CD4-positive, alpha-beta T cell treated with Interferon gamma for 1 hour (primary cell): ENCODE results near the gene NGRN.
"Not testable (repeated sequence)": the region's sequence is repeated elsewhere in the genome, so short reads cannot be mapped to it uniquely, and the experiment has no call there.

Experiments used
- DNase-seq: peaks from one replicate; pipeline ENCODE4 v3.0.0-alpha.2; 2020

Gene NGRN

GRCh38 chr15:90286678-90287077 lies 21.2 kb downstream of the NGRN start:
- DNase-seq: peak; percentile 49

DNA sequence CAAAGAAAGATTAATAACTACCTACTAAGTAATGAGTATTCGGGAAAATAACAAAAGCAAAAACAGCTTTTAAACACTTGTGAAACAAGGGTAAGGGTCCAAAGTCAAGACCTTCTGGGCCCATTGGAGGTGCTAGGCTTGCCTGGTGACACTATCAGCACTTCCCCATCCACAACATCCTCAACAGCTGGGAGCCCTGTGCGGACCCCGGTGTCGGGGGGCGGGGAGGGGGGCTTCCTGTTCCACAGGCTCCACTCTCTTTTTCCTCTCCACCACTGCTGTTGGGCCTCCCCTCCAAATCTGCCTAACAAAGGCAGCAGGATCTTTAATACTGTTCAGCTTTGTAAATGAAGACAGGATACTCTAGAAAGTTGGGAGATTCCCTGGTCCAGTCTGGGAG lies 21.6 kb downstream of the NGRN start:
- no peak for DNase-seq

DNA sequence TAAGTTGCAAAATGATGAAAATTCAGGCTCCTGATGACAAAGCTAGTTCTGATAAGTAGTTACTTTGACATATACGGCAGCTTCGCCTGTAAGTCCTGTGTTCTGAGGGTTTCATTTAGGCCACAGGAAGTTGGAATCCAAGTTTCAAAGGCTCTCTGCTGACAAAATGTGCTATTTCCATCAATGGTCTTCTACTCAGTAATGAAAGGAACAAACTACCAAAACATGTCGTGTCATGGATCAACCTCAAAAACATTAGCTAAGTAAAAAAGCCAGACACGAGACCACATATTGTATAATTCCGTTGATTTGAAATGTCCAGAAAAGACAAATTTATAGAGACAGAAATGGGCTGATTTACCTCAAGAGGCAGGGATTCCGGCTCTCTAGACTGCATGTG lies 22.5 kb downstream of the NGRN start:
- no peak for DNase-seq

DNA sequence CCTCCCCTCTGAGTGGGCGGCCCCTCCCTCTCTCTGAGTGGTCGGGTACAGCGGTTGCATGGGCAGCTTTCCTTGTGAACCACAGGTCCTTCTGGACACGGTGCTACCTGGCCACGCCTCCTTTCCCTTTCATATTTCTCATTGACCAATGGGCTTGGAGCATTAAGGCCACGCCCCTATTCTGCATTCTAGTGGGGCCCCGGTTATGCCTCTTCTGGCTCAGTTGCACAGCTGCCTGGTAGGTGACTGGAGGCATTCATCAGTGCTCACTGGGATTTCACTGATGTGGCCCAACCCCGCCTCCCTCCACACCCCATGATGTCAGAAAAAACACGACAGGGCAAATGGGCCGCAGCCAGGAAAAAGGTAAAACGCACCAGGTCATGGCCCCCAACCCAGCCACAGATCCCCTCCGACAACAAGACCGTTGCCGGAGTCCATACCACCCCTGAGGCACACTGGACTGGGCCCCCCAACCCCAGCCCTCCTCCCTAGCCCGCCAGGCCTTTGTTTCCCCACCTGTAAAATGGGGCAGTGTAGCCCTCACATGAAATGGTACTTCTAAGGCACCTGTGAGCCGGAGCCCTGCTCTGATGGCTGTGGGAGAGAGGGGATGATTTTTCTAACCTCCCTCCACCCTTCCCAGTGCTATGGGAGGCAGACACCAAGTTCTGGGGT lies 26.3 kb downstream of the NGRN start:
- no peak for DNase-seq

- peak; percentile 63 for DNase-seq
Measured at GRCh38 chr15:90293040-90293810, 27.8 kb downstream of the NGRN start.

GRCh38 chr15:90294159-90294558 lies 28.7 kb downstream of the NGRN start:
- no peak for DNase-seq

DNA sequence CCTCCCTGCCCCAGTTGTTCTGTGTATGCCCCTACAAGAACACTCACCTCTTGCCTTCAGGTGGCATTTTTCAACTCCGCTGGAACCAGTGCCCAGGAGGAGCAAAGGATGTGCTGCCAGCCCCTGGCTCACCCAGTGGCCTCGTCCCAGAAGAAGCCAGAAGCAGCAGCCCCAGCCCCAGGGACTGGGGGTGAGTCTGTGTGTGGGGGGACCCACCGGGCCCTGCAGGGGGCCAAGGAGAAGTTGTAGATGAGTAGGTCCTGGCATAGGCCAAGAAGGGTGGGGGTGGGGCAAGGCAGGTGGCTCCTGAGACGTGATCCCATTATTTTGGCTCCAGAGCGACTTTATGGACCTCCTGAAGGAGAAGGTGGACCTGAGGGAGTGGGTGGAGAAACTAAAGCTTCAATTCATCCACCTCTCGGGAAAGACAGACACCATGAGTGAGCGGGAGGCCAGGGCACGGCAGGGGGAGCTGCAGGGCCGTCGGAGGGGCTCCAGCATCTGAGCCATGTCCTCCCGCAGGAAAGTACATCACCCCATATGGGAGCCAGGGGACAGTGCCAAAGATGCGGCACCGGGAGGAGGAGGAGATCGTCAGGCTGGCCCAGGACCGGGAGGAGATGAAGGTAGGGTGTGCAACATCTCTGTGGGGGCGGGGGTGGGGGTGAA lies 29.3 kb downstream of the NGRN start:
- DNase-seq: no peak

GRCh38 chr15:90295270-90295648 lies 29.8 kb downstream of the NGRN start:
- DNase-seq: no peak

- not testable (repeated sequence) for DNase-seq
Measured at GRCh38 chr15:90296316-90296884, 30.9 kb downstream of the NGRN start.

- no peak for DNase-seq
Measured at GRCh38 chr15:90297021-90297420, 31.5 kb downstream of the NGRN start.

- no peak for DNase-seq
Measured at GRCh38 chr15:90300541-90300940, 35.1 kb downstream of the NGRN start.

DNA sequence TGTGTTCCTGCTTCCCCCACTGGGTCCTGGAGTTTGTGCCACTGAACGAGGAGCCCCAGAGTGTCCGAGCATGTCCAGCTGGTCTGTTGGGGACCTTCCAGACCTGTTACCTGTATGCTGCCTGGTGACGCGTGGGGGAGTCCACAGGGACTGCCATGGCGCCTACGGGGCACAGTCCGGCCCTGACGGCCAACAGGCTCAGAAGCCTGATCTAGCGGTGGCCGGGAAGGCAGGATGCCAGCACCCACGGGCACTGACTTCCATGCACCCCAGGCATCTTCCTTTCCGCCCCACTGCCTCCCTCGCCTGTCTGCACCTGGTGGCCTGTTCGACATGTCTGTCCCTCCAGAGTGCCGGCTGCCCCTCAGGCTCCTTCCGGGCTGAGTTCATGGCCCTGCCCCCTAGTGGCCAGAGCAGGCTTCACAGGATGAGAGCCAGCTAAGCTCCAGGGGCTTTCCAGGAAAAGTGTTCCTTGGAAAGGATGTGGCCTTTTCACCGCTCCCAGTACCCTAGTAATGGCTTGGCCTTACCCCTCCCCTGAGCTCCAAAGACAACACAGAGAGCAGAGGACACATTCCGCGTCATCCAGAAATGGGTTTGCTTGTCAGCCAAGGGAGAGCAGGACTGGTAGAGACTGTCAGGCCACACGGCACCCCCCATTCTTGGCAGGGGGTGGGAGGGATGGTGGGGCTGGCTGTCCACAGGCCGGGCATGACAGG lies 35.7 kb downstream of the NGRN start:
- peak; percentile 47 for DNase-seq

GRCh38 chr15:90301707-90302300 lies 36.3 kb downstream of the NGRN start:
- no peak for DNase-seq

GRCh38 chr15:90305355-90305754 lies 39.9 kb downstream of the NGRN start:
- DNase-seq: not testable (repeated sequence)

- no peak for DNase-seq
Measured at GRCh38 chr15:90305932-90306331, 40.5 kb downstream of the NGRN start.

DNA sequence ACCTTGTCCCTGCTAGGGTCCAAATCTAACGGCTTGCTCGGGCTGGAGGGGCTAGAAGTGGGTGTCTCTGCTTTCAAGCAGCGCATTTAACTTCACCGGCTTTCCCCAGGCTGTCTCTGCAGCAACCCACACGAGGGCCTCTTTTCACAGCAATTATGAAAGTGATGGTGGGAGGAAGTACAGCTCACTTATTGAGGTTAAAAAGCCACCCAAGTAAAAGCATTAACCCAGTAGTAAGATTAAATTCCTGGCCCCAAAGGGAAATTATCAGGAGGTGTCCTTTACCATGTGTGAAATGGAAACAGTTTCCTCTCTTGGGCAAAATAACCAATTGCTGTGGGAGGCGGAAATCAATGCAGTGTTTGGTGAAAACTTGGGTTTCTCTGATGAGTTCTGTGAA lies 41.1 kb downstream of the NGRN start:
- DNase-seq: no peak

DNA sequence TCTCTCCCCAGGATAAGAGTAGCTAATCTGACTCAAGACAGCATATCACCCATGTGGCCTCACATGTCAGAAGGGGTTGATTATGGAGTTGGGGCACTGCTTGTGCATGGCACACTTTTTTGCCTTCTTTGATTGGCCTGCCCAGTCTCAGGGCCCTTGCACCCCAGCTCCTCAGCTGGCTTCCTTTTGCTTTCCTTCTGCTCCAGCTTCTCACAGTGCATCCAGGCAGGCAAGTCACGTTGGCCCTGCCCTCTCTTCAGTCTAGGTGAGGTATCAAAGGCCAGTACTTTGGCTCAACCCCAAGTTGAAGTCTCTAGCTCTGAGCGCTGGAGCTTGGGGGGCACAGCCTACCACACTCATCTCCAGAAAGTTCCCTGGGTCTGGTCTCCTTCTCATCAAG lies 42.2 kb downstream of the NGRN start:
- no peak for DNase-seq

DNA sequence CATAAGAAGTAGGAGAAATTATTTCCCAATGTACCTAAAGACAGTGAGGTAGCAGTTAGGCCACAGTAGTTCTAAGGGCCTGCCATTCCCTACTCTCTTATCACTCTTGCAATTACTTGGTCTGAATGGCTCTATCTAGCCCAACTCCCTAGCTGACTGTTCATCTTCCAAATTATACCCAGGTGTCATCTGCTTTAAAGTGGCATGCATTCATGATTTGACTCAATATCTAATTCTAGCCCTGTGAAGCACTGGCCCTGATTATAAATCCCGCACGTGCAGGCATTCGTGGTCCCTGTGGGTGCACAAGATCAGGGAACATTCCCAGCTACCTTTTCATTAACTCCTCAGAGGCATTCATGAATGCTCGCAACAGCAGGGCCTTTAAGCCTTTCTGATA lies 43.5 kb downstream of the NGRN start:
- DNase-seq: no peak

GRCh38 chr15:90315278-90315982 lies 50.0 kb downstream of the NGRN start:
- DNase-seq: no peak

GRCh38 chr15:90316139-90316538 lies 50.7 kb downstream of the NGRN start:
- DNase-seq: no peak

DNA sequence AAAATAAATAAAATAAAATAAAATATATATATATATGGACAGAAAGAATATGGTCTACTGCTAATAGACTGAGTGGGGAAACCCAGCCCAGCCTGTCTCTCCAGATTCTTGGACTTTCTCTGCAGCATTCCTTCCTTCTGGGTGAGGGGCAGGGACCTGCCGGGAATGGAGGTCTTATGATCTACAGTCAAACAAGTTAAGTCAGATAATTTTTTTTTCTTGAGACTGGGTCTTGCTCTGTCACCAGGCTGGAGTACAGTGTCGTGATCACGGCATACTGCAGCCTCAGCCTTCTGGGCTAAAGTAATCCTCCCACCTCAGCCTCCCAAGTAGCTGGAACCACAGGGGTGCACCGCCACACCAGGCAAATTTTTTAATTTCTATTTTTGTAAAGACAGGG lies 53.1 kb downstream of the NGRN start:
- DNase-seq: no peak
